WTC11 (cell line): Measurements from ENCODE around the gene OR8A1. TPM values are rescaled to one million over a fixed set of nuclear protein-coding genes. Genes with fewer than 3 reads are reported as not detected.

ENCODE experiments used
- ATAC-seq: fragments of 200-7000 bp; cut with Tn5 transposase; 2 replicates; pipeline ENCODE4 v1.10.0; 2021; ENCODE audit warnings: mild to moderate bottlenecking, moderate library complexity
- CTCF ChIA-PET: fragments of 300-600 bp; sonication (Branson Sonifier 250); formaldehyde crosslinking; loops from one replicate; lab custom pipeline; 2021; ENCODE audit warnings: antibody characterized with exemption; lab: Charles Lee
- POLR2A ChIA-PET: fragments of 350-600 bp; sonication (Branson Sonifier 250); formaldehyde crosslinking; loops from one replicate; lab custom pipeline; 2021; ENCODE audit warnings: antibody characterized with exemption; lab: Charles Lee
- DNase-seq: peaks from one replicate; pipeline ENCODE4 v3.0.0; 2021; ENCODE audit warnings: low spot score
- H3K27ac Mint-ChIP-seq: 2 replicates; pipeline ENCODE4 v1.8.0; 2021; ENCODE audit warnings: mixed read lengths
- H3K27me3 Mint-ChIP-seq: 2 replicates; pipeline ENCODE4 v1.8.0; 2021; ENCODE audit warnings: low read depth, mild to moderate bottlenecking, moderate library complexity, mixed read lengths
- H3K36me3 Mint-ChIP-seq: 2 replicates; pipeline ENCODE4 v1.8.0; 2021; ENCODE audit warnings: mixed read lengths
- H3K4me1 Mint-ChIP-seq: 2 replicates; pipeline ENCODE4 v1.8.0; 2022; ENCODE audit warnings: mixed read lengths
- H3K4me3 Mint-ChIP-seq: 2 replicates; pipeline ENCODE4 v1.8.0; 2021; ENCODE audit warnings: mild to moderate bottlenecking, moderate library complexity, mixed read lengths
- H3K9me3 Mint-ChIP-seq: 2 replicates; pipeline ENCODE4 v1.8.0; 2021; ENCODE audit warnings: mixed read lengths
- CBFB ChIP-seq: sonication (generic); formaldehyde crosslinking; IDR thresholded peaks from 2 replicates; pipeline ENCODE4 v1.8.1; 2022; ENCODE audit warnings: mild to moderate bottlenecking, low read depth, missing genetic modification reagents
- FOXK1 ChIP-seq: sonication (generic); formaldehyde crosslinking; IDR thresholded peaks from 2 replicates; pipeline ENCODE4 v1.8.0; 2022; ENCODE audit warnings: mild to moderate bottlenecking, moderate library complexity, missing genetic modification reagents
- GRHL2 ChIP-seq: fragments of 250-450 bp; sonication (Bioruptor Pico); IDR thresholded peaks from 2 replicates; pipeline ENCODE4 v1.8.0; 2022; ENCODE audit warnings: mild to moderate bottlenecking, moderate library complexity; ENCODE audit not compliant: insufficient replicate concordance, severe bottlenecking
- HMGXB4 ChIP-seq: sonication (generic); formaldehyde crosslinking; IDR thresholded peaks from 2 replicates; pipeline ENCODE4 v1.8.1; 2023; ENCODE audit warnings: mild to moderate bottlenecking, moderate library complexity, missing genetic modification reagents
- IRF2 ChIP-seq: sonication (generic); formaldehyde crosslinking; IDR thresholded peaks from 2 replicates; pipeline ENCODE4 v1.8.0; 2022; ENCODE audit warnings: low read depth, missing genetic modification reagents, borderline replicate concordance
- NFE2L1 ChIP-seq: sonication (generic); formaldehyde crosslinking; IDR thresholded peaks from 2 replicates; pipeline ENCODE4 v1.8.1; 2023; ENCODE audit warnings: missing genetic modification reagents
- PRDM15 ChIP-seq: sonication (generic); formaldehyde crosslinking; IDR thresholded peaks from 2 replicates; pipeline ENCODE4 v1.8.0; 2022; ENCODE audit warnings: missing genetic modification reagents
- PREB ChIP-seq: sonication (generic); formaldehyde crosslinking; IDR thresholded peaks from 2 replicates; pipeline ENCODE4 v1.8.1; 2022; ENCODE audit warnings: mild to moderate bottlenecking, missing genetic modification reagents, moderate library complexity, borderline replicate concordance
- PRRX2 ChIP-seq: fragments of 250-450 bp; sonication (Bioruptor Pico); IDR thresholded peaks from 2 replicates; pipeline ENCODE4 v1.8.0; 2021; ENCODE audit warnings: mild to moderate bottlenecking
- SMAD4 ChIP-seq: sonication (generic); formaldehyde crosslinking; IDR thresholded peaks from 2 replicates; pipeline ENCODE4 v1.8.0; 2022; ENCODE audit warnings: mild to moderate bottlenecking, missing genetic modification reagents
- SOX15 ChIP-seq: fragments of 250-450 bp; sonication (Bioruptor Pico); IDR thresholded peaks from 2 replicates; pipeline ENCODE4 v1.9.0; 2021; ENCODE audit warnings: mild to moderate bottlenecking
- SP1 ChIP-seq: sonication (generic); formaldehyde crosslinking; conservative IDR thresholded peaks from 2 replicates; pipeline ENCODE4 v1.8.1; 2022; ENCODE audit warnings: missing genetic modification reagents
- TEAD4 ChIP-seq: sonication (generic); formaldehyde crosslinking; IDR thresholded peaks from 2 replicates; pipeline ENCODE4 v1.8.0; 2022; ENCODE audit warnings: mild to moderate bottlenecking, missing genetic modification reagents
- TP53 ChIP-seq: sonication (generic); formaldehyde crosslinking; IDR thresholded peaks from 2 replicates; pipeline ENCODE4 v1.8.1; 2023; ENCODE audit warnings: mild to moderate bottlenecking, missing genetic modification reagents
- ZNF512 ChIP-seq: sonication (generic); formaldehyde crosslinking; IDR thresholded peaks from 2 replicates; pipeline ENCODE4 v1.8.1; 2022; ENCODE audit warnings: missing genetic modification reagents, borderline replicate concordance
- ZSCAN18 ChIP-seq: fragments of 250-450 bp; sonication (Bioruptor Pico); IDR thresholded peaks from 2 replicates; pipeline ENCODE4 v2.1.2; 2022; ENCODE audit warnings: mild to moderate bottlenecking, moderate library complexity
- total RNA-seq: library from RNA; stranded (reverse); gene quantifications from 3 replicates; pipeline ENCODE4 v1.2.3, GENCODE V29; 2021

OR8A1 gene
- total RNA-seq, 1 experiment from 2014 or later: not detected

GRCh38 chr11:124581817-124582216, 12.0 kb downstream of the OR8A1 start (continued):
- TF ChIP-seq PRRX2 (CRISPR knock-in tag): no peak
- TF ChIP-seq NFE2L1 (CRISPR knock-in tag): no peak
- TF ChIP-seq SOX15 (CRISPR knock-in tag): no peak
- no peak for TF ChIP-seq HMGXB4 (CRISPR knock-in tag)
- TF ChIP-seq ZSCAN18 (CRISPR knock-in tag): no peak
- TF ChIP-seq PRDM15 (CRISPR knock-in tag): no peak
- TF ChIP-seq FOXK1 (CRISPR knock-in tag): no peak
- TF ChIP-seq ZNF512: no peak
- TF ChIP-seq, all 79 proteins: peak for 0

- H3K27ac Mint-ChIP-seq: no peak overlapping the region
- POLR2A ChIA-PET: no interaction called here
- no peak for TF ChIP-seq CBFB (CRISPR knock-in tag)
- TF ChIP-seq, all 79 proteins: peak for 0
- ATAC-seq: no peak
- H3K4me3 Mint-ChIP-seq: no peak overlapping the region
- H3K36me3 Mint-ChIP-seq: no peaks in the 10 kb centered on the region
- H3K4me1 Mint-ChIP-seq: peaks cover 7% of the 10 kb centered on the region
- H3K9me3 Mint-ChIP-seq: no peaks in the 10 kb centered on the region
- no peak for DNase-seq
- CTCF ChIA-PET: interaction anchor here (1.5 kb wide), 1 partner anchor 46 kb away, joined by 4 read pairs; no protein-coding TSS in a partner anchor
- no peaks in the 10 kb centered on the region for H3K27me3 Mint-ChIP-seq
Observed at GRCh38 chr11:124582565-124582964, 12.8 kb downstream of the OR8A1 start.

- H3K4me3 Mint-ChIP-seq: no peak overlapping the region
- H3K9me3 Mint-ChIP-seq: no peaks in the 10 kb centered on the region
- ChIA-PET CTCF (interaction anchor here (1.4 to 2.7 kb wide), 3 partner anchors 10 to 168 kb away, joined by 3 to 20 read pairs (median 8); no protein-coding TSS in a partner anchor), POLR2A (no interaction called here)
- TF ChIP-seq SMAD4: no peak
- TF ChIP-seq PRDM15 (CRISPR knock-in tag): no peak
- TF ChIP-seq TEAD4 (CRISPR knock-in tag): no peak
- TF ChIP-seq PREB (CRISPR knock-in tag): no peak
- no peak for TF ChIP-seq SP1 (CRISPR knock-in tag)
- no peak for TF ChIP-seq GRHL2 (CRISPR knock-in tag)
- TF ChIP-seq TP53: no peak
- no peak for TF ChIP-seq IRF2
- TF ChIP-seq PRRX2 (CRISPR knock-in tag): no peak
- no peak for DNase-seq
- peaks cover 7% of the 10 kb centered on the region for H3K4me1 Mint-ChIP-seq
- no peaks in the 10 kb centered on the region for H3K36me3 Mint-ChIP-seq
- no peak for ATAC-seq
- H3K27ac Mint-ChIP-seq: no peak overlapping the region
- H3K27me3 Mint-ChIP-seq: no peaks in the 10 kb centered on the region
Observed at GRCh38 chr11:124583781-124584180, 14.0 kb downstream of the OR8A1 start.
